GM23248 (cell line): ENCODE results near the gene MAP3K5.
"Not testable (repeated sequence)": the region's sequence is repeated elsewhere in the genome, so short reads cannot be mapped to it uniquely, and the experiment has no call there.

Source experiments
- EZH2 ChIP-seq: fragments of 200-600 bp; sonication (generic); IDR thresholded peaks from 2 replicates; pipeline ENCODE4 v1.6.1; 2018; ENCODE audit warnings: antibody characterized with exemption, mild to moderate bottlenecking; ENCODE audit not compliant: insufficient read depth, poor library complexity, severe bottlenecking
- EZH2phosphoT487 ChIP-seq: fragments of 200-600 bp; sonication (generic); IDR thresholded peaks from 2 replicates; pipeline ENCODE4 v1.6.1; 2018; ENCODE audit warnings: antibody characterized with exemption, moderate library complexity, mild to moderate bottlenecking, low read depth; ENCODE audit not compliant: insufficient read depth

DNA sequence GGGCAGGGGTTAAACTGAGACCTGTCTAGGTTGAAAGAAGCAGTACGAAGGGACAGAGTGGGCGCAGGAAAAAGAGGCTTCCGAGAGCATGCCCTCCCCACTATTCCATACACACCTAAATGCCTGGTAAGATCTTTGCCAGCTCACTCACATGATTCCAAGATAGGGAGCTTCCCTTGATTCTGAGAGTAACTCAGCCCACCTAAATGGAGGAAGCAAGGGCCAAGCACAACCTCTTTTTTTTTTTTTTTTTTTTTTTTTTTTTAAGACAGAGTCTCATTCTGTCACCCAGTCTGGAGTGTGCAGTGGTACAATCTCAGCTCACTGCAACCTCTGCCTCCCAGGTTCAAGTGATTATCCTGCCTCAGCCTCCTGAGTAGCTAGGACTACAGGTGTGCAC lies 2.8 kb downstream of the MAP3K5 start:
- TF ChIP-seq EZH2, EZH2phosphoT487: not testable (repeated sequence)
